ENCODE data around the gene FOSL2. TPM values are rescaled to one million over a fixed set of nuclear protein-coding genes. Genes with fewer than 3 reads are reported as not detected.

FOSL2 gene
- total and polyA plus RNA-seq, 10 of the 15 experiments (the other 5 are each of a cell fraction or from before 2014, with no cell fraction given): 0.05 to 1.3 (median 0.34) TPM

DNA sequence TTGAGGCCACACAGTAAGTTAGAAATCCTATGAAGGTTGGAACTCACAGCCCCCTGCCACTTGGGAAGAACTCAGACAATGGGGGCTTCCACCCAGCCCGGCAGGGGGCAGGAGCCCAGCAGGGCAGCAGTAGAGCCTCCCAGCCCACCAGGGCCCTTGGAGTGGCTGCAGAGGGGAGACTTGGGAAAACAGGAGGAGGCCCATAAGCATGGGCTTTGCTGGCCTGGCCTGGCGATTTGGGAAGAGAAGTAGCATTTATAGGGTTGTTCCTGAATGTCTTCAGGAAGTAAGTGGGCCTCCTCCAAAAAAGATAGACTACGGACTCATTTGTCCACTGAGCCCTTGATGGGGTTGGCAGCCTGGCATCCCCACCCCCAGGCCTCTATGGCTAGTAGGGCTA lies 17.4 kb upstream of the FOSL2 start (continued):
- TF ChIP-seq, protein P1, sequence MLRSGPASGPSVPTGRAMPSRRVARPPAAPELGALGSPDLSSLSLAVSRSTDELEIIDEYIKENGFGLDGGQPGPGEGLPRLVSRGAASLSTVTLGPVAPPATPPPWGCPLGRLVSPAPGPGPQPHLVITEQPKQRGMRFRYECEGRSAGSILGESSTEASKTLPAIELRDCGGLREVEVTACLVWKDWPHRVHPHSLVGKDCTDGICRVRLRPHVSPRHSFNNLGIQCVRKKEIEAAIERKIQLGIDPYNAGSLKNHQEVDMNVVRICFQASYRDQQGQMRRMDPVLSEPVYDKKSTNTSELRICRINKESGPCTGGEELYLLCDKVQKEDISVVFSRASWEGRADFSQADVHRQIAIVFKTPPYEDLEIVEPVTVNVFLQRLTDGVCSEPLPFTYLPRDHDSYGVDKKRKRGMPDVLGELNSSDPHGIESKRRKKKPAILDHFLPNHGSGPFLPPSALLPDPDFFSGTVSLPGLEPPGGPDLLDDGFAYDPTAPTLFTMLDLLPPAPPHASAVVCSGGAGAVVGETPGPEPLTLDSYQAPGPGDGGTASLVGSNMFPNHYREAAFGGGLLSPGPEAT (IDR thresholded peaks at IDR 0.05; ENCODE audit: low read depth): no peak
- TF ChIP-seq SMAD5 (IDR thresholded peaks at IDR 0.05; ENCODE audit: low read depth) (no peak), NR2C1 (IDR thresholded peaks at IDR 0.05) (no peak), SREBF2 (IDR thresholded peaks at IDR 0.05; ENCODE audit: low read length) (no peak), NR2F1 (conservative IDR thresholded peaks at IDR 0.05) (no peak)

DNA sequence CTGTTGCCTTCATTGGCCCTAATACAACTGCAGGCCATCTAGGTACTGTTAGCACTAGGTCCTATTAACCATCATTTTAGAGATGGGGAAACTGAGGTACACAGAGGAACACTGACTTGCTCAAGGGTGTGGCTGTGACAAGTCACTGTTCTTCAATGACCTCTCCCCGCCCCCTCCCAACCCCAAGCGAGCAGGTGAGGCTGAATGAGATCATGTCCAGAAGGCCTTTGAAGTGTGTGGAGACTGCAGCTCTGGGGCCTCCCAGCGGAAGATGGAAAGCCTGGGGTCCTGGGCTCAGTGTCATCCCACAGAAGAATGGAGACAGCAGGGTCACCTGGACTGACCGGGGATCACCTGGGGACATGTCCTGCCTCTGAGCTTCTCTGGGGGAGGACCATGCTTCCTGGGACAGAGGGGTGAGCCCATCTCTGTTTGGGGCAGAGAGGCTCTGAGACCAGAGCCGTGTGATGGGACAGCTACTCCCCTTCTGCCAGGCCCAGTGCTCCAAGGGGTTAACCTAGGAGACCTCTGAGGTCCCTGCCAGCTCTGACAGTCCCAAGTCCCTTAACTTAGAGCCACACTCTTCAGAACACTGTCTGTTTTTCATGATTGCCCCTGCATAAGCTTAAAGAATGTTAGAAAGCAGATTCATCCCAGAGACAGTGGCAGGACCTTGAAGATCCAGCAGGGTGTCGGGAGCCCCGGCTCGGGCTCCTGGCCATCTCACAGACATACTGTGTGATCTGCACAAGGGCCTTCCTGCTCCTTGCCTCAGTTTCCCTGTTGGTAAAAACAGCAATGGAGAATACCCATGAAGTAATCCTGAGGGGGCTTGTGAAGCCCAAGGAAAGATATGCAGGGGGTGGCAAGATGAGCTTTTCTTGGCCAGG lies 16.7 kb upstream of the FOSL2 start:
- in situ Hi-C loops (cut with MboI) (no loop called here), intact Hi-C loops (cut with micrococcal nuclease; ENCODE audit: unreplicated experiment) (no loop called here)
- Histone ChIP-seq H3K4me1 (ENCODE audit: control insufficient read depth, insufficient read depth, low read length) (no peaks in the 10 kb centered on the region), H2AFZ (ENCODE audit: control insufficient read depth, low read depth, low read length) (no peak overlapping the region), H3K36me3 (ENCODE audit: control insufficient read depth in 2 of 2, insufficient read depth in 2 of 2, low read length in 1 of 2) (no peaks in the 10 kb centered on the region), H3K4me2 (ENCODE audit: control insufficient read depth, insufficient read depth) (no peak overlapping the region), H3K27me3 (replicated peaks in 1 of 2; ENCODE audit: control insufficient read depth in 2 of 2, insufficient read depth in 2 of 2, low read length in 1 of 2) (no peaks in the 10 kb centered on the region; a peak in 2 of 4 replicates), H3K9ac (ENCODE audit: control insufficient read depth, insufficient read depth, low read length) (no peak overlapping the region), H4K20me1 (ENCODE audit: control insufficient read depth, insufficient read depth) (no peaks in the 10 kb centered on the region), H3K79me2 (ENCODE audit: control insufficient read depth, insufficient read depth, low read length) (no peaks in the 10 kb centered on the region), H3K27ac (ENCODE audit: control insufficient read depth, insufficient read depth) (no peak overlapping the region), H3K4me3 (no peak overlapping the region), H3K9me3 (replicated peaks; ENCODE audit: control insufficient read depth, insufficient read depth, low read length) (no peaks in the 10 kb centered on the region)
- RAD21 ChIA-PET (ENCODE audit: unreplicated experiment): no interaction called here
- SMC1A ChIA-PET (ENCODE audit: uncharacterized antibody, unreplicated experiment): no interaction called here
- DNase-seq (ENCODE audit: low read depth, low spot score) (no peak), ATAC-seq (no peak), FAIRE-seq (no peak)
- WGBS (ENCODE audit: insufficient coverage, insufficient replicate concordance, low lambda C conversion rate, missing lambda C conversion rate): 23% methylated on average over 8 of the region's 8 CpGs
- CTCF ChIA-PET: interaction anchor here (1.2 kb wide), 1 partner anchor 11 kb away, joined by 3 read pairs; no protein-coding TSS in a partner anchor
- POLR2A ChIA-PET: no interaction called here
- TF ChIP-seq, protein P2, sequence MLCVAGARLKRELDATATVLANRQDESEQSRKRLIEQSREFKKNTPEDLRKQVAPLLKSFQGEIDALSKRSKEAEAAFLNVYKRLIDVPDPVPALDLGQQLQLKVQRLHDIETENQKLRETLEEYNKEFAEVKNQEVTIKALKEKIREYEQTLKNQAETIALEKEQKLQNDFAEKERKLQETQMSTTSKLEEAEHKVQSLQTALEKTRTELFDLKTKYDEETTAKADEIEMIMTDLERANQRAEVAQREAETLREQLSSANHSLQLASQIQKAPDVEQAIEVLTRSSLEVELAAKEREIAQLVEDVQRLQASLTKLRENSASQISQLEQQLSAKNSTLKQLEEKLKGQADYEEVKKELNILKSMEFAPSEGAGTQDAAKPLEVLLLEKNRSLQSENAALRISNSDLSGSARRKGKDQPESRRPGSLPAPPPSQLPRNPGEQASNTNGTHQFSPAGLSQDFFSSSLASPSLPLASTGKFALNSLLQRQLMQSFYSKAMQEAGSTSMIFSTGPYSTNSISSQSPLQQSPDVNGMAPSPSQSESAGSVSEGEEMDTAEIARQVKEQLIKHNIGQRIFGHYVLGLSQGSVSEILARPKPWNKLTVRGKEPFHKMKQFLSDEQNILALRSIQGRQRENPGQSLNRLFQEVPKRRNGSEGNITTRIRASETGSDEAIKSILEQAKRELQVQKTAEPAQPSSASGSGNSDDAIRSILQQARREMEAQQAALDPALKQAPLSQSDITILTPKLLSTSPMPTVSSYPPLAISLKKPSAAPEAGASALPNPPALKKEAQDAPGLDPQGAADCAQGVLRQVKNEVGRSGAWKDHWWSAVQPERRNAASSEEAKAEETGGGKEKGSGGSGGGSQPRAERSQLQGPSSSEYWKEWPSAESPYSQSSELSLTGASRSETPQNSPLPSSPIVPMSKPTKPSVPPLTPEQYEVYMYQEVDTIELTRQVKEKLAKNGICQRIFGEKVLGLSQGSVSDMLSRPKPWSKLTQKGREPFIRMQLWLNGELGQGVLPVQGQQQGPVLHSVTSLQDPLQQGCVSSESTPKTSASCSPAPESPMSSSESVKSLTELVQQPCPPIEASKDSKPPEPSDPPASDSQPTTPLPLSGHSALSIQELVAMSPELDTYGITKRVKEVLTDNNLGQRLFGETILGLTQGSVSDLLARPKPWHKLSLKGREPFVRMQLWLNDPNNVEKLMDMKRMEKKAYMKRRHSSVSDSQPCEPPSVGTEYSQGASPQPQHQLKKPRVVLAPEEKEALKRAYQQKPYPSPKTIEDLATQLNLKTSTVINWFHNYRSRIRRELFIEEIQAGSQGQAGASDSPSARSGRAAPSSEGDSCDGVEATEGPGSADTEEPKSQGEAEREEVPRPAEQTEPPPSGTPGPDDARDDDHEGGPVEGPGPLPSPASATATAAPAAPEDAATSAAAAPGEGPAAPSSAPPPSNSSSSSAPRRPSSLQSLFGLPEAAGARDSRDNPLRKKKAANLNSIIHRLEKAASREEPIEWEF (IDR thresholded peaks at IDR 0.05; ENCODE audit: insufficient replicate concordance, low read depth, low read length): no peak
- no peak for TF ChIP-seq ZNF622 (IDR thresholded peaks at IDR 0.05)
- no peak for TF ChIP-seq HCFC1 (IDR thresholded peaks at IDR 0.05; ENCODE audit: low read length)
- TF ChIP-seq TAF1 (IDR thresholded peaks at IDR 0.05; ENCODE audit: borderline replicate concordance, low read depth, low read length): no peak
- no TSS peak for BruUV-seq (replicated peaks)

All from GM12878 (cell line).